Neural cell (in vitro differentiated cells): ENCODE data around the gene CTRL. TPM values are rescaled to one million over a fixed set of nuclear protein-coding genes. Genes with fewer than 3 reads are reported as not detected.

Experiments
- H2AFZ ChIP-seq: fragments of 200-600, 300-800 bp; sonication (generic), shearing (Covaris generic); 2 replicates; pipeline ENCODE4 v1.6.0; 2014; ENCODE audit warnings: low read depth, mild to moderate bottlenecking, antibody characterized with exemption, low read length, moderate library complexity
- H3F3A ChIP-seq: fragments of 200-600 bp; shearing (Covaris generic); 2 replicates; pipeline ENCODE4 v1.6.1; 2016; ENCODE audit warnings: mild to moderate bottlenecking, moderate library complexity, mixed read lengths, antibody characterized with exemption, low read length; ENCODE audit not compliant: insufficient read depth, poor library complexity, severe bottlenecking
- H3K27ac ChIP-seq: fragments of 200-600, 300-800 bp; sonication (generic), shearing (Covaris generic); 2 replicates; pipeline ENCODE4 v1.5.1; 2014; ENCODE audit warnings: mild to moderate bottlenecking, low read length, moderate library complexity
- H3K27me3 ChIP-seq: fragments of 300-800, 200-600 bp; sonication (generic), shearing (Covaris generic); 2 replicates; pipeline ENCODE4 v1.6.0; 2014; ENCODE audit warnings: mild to moderate bottlenecking, low read depth, low read length, moderate library complexity; ENCODE audit not compliant: insufficient read depth
- H3K36me3 ChIP-seq: fragments of 300-800, 200-600 bp; sonication (generic), shearing (Covaris generic); 2 replicates; pipeline ENCODE4 v1.5.1; 2014; ENCODE audit warnings: mild to moderate bottlenecking, antibody characterized with exemption, low read length, moderate library complexity; ENCODE audit not compliant: insufficient read depth
- H3K4me2 ChIP-seq: fragments of 300-800, 200-600 bp; sonication (generic), shearing (Covaris generic); 2 replicates; pipeline ENCODE4 v1.6.0; 2014; ENCODE audit warnings: mild to moderate bottlenecking, low read length
- H3K4me3 ChIP-seq: fragments of 300-800, 200-600 bp; sonication (generic), shearing (Covaris generic); 2 replicates; pipeline ENCODE4 v1.5.1; 2014; ENCODE audit warnings: mild to moderate bottlenecking, low read length, moderate library complexity
- H3K79me2 ChIP-seq: fragments of 200-600 bp; shearing (Covaris generic); replicated peaks from 2 replicates; pipeline ENCODE4 v1.6.0; 2014; ENCODE audit warnings: mild to moderate bottlenecking, low read length, moderate library complexity; ENCODE audit not compliant: insufficient read depth
- H3K9ac ChIP-seq: fragments of 300-800, 200-600 bp; sonication (generic), shearing (Covaris generic); 2 replicates; pipeline ENCODE4 v1.6.1; 2016; ENCODE audit warnings: mild to moderate bottlenecking, low read length, mixed read lengths
- H3K9me2 ChIP-seq: fragments of 200-600 bp; shearing (Covaris generic); 2 replicates; pipeline ENCODE4 v1.6.1; 2016; ENCODE audit warnings: mild to moderate bottlenecking, low read length, mixed read lengths; ENCODE audit not compliant: insufficient read depth
- H3K9me3 ChIP-seq: fragments of 200-600, 300-800 bp; sonication (generic), shearing (Covaris generic); 2 replicates; pipeline ENCODE4 v1.6.1; 2016; ENCODE audit warnings: mild to moderate bottlenecking, mixed run types, low read length, moderate library complexity, mixed read lengths
- H4K20me1 ChIP-seq: fragments of 200-600 bp; shearing (Covaris generic); 2 replicates; pipeline ENCODE4 v1.6.1; 2016; ENCODE audit warnings: mild to moderate bottlenecking, mixed run types; ENCODE audit not compliant: insufficient read depth
- CTCF ChIP-seq: fragments of 450-650 bp; IDR thresholded peaks from 2 replicates; pipeline ENCODE4 v1.5.1; 2014; ENCODE audit warnings: antibody characterized with exemption, mild to moderate bottlenecking, moderate library complexity; ENCODE audit not compliant: poor library complexity, severe bottlenecking
- EP300 ChIP-seq: fragments of 450-650 bp; conservative IDR thresholded peaks from 2 replicates; pipeline ENCODE4 v1.6.1; 2014; ENCODE audit warnings: antibody characterized with exemption, mild to moderate bottlenecking, moderate library complexity; ENCODE audit not compliant: poor library complexity, severe bottlenecking
- EZH2 ChIP-seq: fragments of 200-600, 300-800 bp; shearing (Covaris generic), sonication (generic); IDR thresholded peaks from 2 replicates; pipeline ENCODE4 v1.6.1; 2014; ENCODE audit warnings: antibody characterized with exemption, low read length, borderline replicate concordance, mild to moderate bottlenecking; ENCODE audit not compliant: insufficient read depth, poor library complexity, severe bottlenecking
- MXI1 ChIP-seq: fragments of 450-650 bp; conservative IDR thresholded peaks from 2 replicates; pipeline ENCODE4 v1.6.1; 2014; ENCODE audit warnings: antibody characterized with exemption, mild to moderate bottlenecking; ENCODE audit not compliant: poor library complexity, severe bottlenecking
- POLR2AphosphoS5 ChIP-seq: IDR thresholded peaks from 2 replicates; pipeline ENCODE4 v1.6.1; 2012
- RAD21 ChIP-seq: fragments of 450-650 bp; conservative IDR thresholded peaks from 2 replicates; pipeline ENCODE4 v1.6.1; 2014; ENCODE audit warnings: antibody characterized with exemption, mild to moderate bottlenecking, moderate library complexity
- SMC3 ChIP-seq: fragments of 450-650 bp; conservative IDR thresholded peaks from 2 replicates; pipeline ENCODE4 v1.6.1; 2014; ENCODE audit warnings: antibody characterized with exemption, mild to moderate bottlenecking, moderate library complexity; ENCODE audit not compliant: poor library complexity
- TAF1 ChIP-seq: IDR thresholded peaks from 2 replicates; pipeline ENCODE4 v1.6.1; 2012; ENCODE audit warnings: low read depth
- polyA plus RNA-seq: library from polyadenylated mRNA; depleted of rRNA; stranded (reverse); fragments of >200 nt; gene quantifications from 2 replicates; pipeline ENCODE4 v1.2.3, GENCODE V29; 2014
- TF ChIP-seq, protein P1 (sequence below): IDR thresholded peaks from 2 replicates; pipeline ENCODE4 v1.6.1; 2012; ENCODE audit warnings: borderline replicate concordance

The CTRL gene
- polyA plus RNA-seq, 1 donor from 2014 or later, result 3.8 TPM

DNA sequence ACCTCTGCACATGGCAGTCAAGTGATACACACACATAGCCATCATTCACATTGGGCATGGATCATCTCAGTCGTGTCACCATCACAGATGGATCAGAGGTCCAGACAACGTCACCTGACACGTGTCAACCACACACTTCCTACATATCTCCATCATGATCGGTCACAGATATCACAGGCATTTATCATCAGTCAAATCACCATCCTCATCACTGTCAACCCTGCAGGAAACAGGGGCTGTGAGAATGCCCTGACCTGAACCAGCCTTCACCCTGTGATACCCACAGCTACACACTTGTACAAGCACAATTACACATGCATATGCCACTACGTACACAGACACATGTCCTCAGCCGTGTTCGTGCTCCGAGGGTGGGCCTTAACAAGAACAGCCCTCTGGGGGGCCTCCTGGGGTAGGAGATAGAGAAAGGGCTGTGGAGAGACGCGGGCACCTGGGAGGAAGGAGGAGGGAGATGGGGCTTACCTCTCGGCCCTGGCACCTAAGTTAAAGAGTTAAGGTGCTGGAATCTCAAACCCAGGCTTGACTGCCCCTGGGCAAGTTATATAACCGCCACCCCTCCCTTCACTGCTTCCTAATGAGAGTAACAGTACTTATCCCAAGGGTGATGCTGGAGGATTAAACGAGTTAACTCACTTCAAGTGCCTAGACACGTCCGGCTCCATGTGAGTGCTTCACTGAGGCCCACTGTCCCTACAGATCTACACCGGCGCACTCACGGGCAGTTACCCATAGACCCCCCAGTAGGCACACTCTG lies 35.7 kb upstream of the CTRL start:
- Histone ChIP-seq H3K27ac (no peak overlapping the region), H3K9me2 (no peaks in the 10 kb centered on the region), H3K9me3 (no peaks in the 10 kb centered on the region), H3K79me2 (no peaks in the 10 kb centered on the region), H3K36me3 (no peaks in the 10 kb centered on the region), H3K27me3 (peaks cover 29% of the 10 kb centered on the region), H3F3A (no peaks in the 10 kb centered on the region), H3K4me3 (no peak overlapping the region), H3K9ac (no peak overlapping the region), H3K4me2 (no peak overlapping the region), H2AFZ (no peak overlapping the region), H4K20me1 (no peaks in the 10 kb centered on the region)
- TF ChIP-seq EP300, result no peak

- TF ChIP-seq, protein P1, sequence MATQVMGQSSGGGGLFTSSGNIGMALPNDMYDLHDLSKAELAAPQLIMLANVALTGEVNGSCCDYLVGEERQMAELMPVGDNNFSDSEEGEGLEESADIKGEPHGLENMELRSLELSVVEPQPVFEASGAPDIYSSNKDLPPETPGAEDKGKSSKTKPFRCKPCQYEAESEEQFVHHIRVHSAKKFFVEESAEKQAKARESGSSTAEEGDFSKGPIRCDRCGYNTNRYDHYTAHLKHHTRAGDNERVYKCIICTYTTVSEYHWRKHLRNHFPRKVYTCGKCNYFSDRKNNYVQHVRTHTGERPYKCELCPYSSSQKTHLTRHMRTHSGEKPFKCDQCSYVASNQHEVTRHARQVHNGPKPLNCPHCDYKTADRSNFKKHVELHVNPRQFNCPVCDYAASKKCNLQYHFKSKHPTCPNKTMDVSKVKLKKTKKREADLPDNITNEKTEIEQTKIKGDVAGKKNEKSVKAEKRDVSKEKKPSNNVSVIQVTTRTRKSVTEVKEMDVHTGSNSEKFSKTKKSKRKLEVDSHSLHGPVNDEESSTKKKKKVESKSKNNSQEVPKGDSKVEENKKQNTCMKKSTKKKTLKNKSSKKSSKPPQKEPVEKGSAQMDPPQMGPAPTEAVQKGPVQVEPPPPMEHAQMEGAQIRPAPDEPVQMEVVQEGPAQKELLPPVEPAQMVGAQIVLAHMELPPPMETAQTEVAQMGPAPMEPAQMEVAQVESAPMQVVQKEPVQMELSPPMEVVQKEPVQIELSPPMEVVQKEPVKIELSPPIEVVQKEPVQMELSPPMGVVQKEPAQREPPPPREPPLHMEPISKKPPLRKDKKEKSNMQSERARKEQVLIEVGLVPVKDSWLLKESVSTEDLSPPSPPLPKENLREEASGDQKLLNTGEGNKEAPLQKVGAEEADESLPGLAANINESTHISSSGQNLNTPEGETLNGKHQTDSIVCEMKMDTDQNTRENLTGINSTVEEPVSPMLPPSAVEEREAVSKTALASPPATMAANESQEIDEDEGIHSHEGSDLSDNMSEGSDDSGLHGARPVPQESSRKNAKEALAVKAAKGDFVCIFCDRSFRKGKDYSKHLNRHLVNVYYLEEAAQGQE, result no peak
- TF ChIP-seq RAD21, result no peak
- TF ChIP-seq SMC3, result no peak
- TF ChIP-seq TAF1, result no peak
- no peak for TF ChIP-seq CTCF
- TF ChIP-seq EZH2, result no peak
- TF ChIP-seq POLR2AphosphoS5, result no peak
- no peak for TF ChIP-seq MXI1
- TF ChIP-seq EP300, result no peak
- H3K79me2 ChIP-seq, result no peaks in the 10 kb centered on the region
- no peak overlapping the region for H2AFZ ChIP-seq
- H3K9me2 ChIP-seq, result no peaks in the 10 kb centered on the region
- H3K27ac ChIP-seq, result no peak overlapping the region
- peaks cover 29% of the 10 kb centered on the region for H3K27me3 ChIP-seq
- H4K20me1 ChIP-seq, result no peaks in the 10 kb centered on the region
- H3K4me3 ChIP-seq, result no peak overlapping the region
- no peak overlapping the region for H3K4me2 ChIP-seq
- no peaks in the 10 kb centered on the region for H3K36me3 ChIP-seq
- no peak overlapping the region for H3K9ac ChIP-seq
- H3K9me3 ChIP-seq, result no peaks in the 10 kb centered on the region
- no peaks in the 10 kb centered on the region for H3F3A ChIP-seq
Observed at GRCh38 chr16:67966549-67967182, 35.0 kb upstream of the CTRL start.
